HepG2 (cell line): Measurements from ENCODE around the gene DSN1. TPM values are rescaled to one million over a fixed set of nuclear protein-coding genes. Genes with fewer than 3 reads are reported as not detected.

Source experiments
- ATF6 ChIP-seq: sonication (generic); formaldehyde crosslinking; conservative IDR thresholded peaks from 2 replicates; pipeline ENCODE4 v1.4.0; 2020; ENCODE audit warnings: missing genetic modification reagents
- ATM ChIP-seq: fragments of 450-650 bp; IDR thresholded peaks from 2 replicates; pipeline ENCODE4 v1.7.1; 2017; ENCODE audit warnings: mild to moderate bottlenecking, borderline replicate concordance
- DPF2 ChIP-seq: sonication (generic); formaldehyde crosslinking; IDR thresholded peaks from 2 replicates; pipeline ENCODE4 v1.4.0; 2020; ENCODE audit warnings: mild to moderate bottlenecking, low read depth, missing genetic modification reagents, borderline replicate concordance
- E2F1 ChIP-seq: sonication (generic); formaldehyde crosslinking; IDR thresholded peaks from 2 replicates; pipeline ENCODE4 v1.5.0; 2020; ENCODE audit warnings: missing genetic modification reagents
- HOXD1 ChIP-seq: sonication (generic); formaldehyde crosslinking; IDR thresholded peaks from 2 replicates; pipeline ENCODE4 v1.5.0; 2020; ENCODE audit warnings: missing genetic modification reagents
- JDP2 ChIP-seq: sonication (generic); formaldehyde crosslinking; IDR thresholded peaks from 2 replicates; pipeline ENCODE4 v1.8.1; 2022; ENCODE audit warnings: missing genetic modification reagents, borderline replicate concordance
- KAT2B ChIP-seq: fragments of 150-350 bp; IDR thresholded peaks from 2 replicates; pipeline ENCODE4 v1.6.1; 2014; ENCODE audit warnings: low read depth, low read length, borderline replicate concordance
- MAFF ChIP-seq: IDR thresholded peaks from 2 replicates; pipeline ENCODE4 v1.6.1; 2011; ENCODE audit warnings: low read depth, low read length, improper control_type of control experiment
- MAX ChIP-seq: IDR thresholded peaks from 2 replicates; pipeline ENCODE4 v1.6.1; 2012; ENCODE audit warnings: inconsistent platforms
- MTERF4 ChIP-seq: sonication (generic); formaldehyde crosslinking; IDR thresholded peaks from 2 replicates; pipeline ENCODE4 v1.8.0; 2023; ENCODE audit warnings: mild to moderate bottlenecking, missing genetic modification reagents
- NR2F6 ChIP-seq, 2 experiments: IDR thresholded peaks; 2 replicates each; pipeline ENCODE4 v1.6.1; 2016; ENCODE audit warnings: antibody characterized with exemption in 1 of 2, mild to moderate bottlenecking in 1 of 2
- PCBP1 ChIP-seq: fragments of 200-400 bp; formaldehyde crosslinking; IDR thresholded peaks from 2 replicates; pipeline ENCODE4 v1.6.1; 2017; ENCODE audit warnings: mild to moderate bottlenecking, low read depth, low read length, borderline replicate concordance
- SMYD3 ChIP-seq: sonication (generic); formaldehyde crosslinking; IDR thresholded peaks from 2 replicates; pipeline ENCODE4 v1.8.1; 2023; ENCODE audit warnings: mild to moderate bottlenecking, missing genetic modification reagents
- SOX13 ChIP-seq, 3 experiments: fragments of 450-650 bp in 1 of 3; sonication (generic) in 1 of 3; formaldehyde crosslinking in 1 of 3; IDR thresholded peaks in 2 of 3; conservative IDR thresholded peaks in 1 of 3; 2 replicates each; pipeline versions ENCODE4 v1.5.0 to v1.6.1; 2016 to 2020; ENCODE audit warnings: antibody characterized with exemption in 1 of 3, mild to moderate bottlenecking in 1 of 3, missing compliant biosample characterization in 1 of 3, missing genetic modification reagents in 1 of 3, moderate library complexity in 1 of 3
- ZC3H13 ChIP-seq: sonication (generic); formaldehyde crosslinking; IDR thresholded peaks from 2 replicates; pipeline ENCODE4 v1.8.1; 2023; ENCODE audit warnings: mild to moderate bottlenecking, missing genetic modification reagents, moderate library complexity
- ZMAT3 ChIP-seq: sonication (generic); formaldehyde crosslinking; conservative IDR thresholded peaks from 2 replicates; pipeline ENCODE4 v1.7.0; 2021; ENCODE audit warnings: missing genetic modification reagents
- ZNF124 ChIP-seq: sonication (generic); formaldehyde crosslinking; IDR thresholded peaks from 2 replicates; pipeline ENCODE4 v1.4.0; 2020; ENCODE audit warnings: missing genetic modification reagents
- ZNF550 ChIP-seq: sonication (generic); formaldehyde crosslinking; IDR thresholded peaks from 2 replicates; pipeline ENCODE4 v1.4.0; 2020; ENCODE audit warnings: mild to moderate bottlenecking, missing genetic modification reagents, borderline replicate concordance
- ZNF569 ChIP-seq: sonication (generic); formaldehyde crosslinking; IDR thresholded peaks from 2 replicates; pipeline ENCODE4 v1.5.0; 2020; ENCODE audit warnings: mild to moderate bottlenecking, missing genetic modification reagents, moderate library complexity, borderline replicate concordance
- ZNF709 ChIP-seq: sonication (generic); formaldehyde crosslinking; IDR thresholded peaks from 2 replicates; pipeline ENCODE4 v1.5.0; 2020; ENCODE audit warnings: mild to moderate bottlenecking, missing genetic modification reagents
- ZNF710 ChIP-seq: sonication (generic); formaldehyde crosslinking; IDR thresholded peaks from 2 replicates; pipeline ENCODE4 v1.5.0; 2020; ENCODE audit warnings: mild to moderate bottlenecking, missing genetic modification reagents, borderline replicate concordance
- polyA plus RNA-seq, 8 experiments: library from polyadenylated mRNA; depleted of rRNA in 3 of 8; stranded (reverse) in 7 of 8; unstranded in 1 of 8; fragments of >200 nt; fragmentation: Illumina TruSeq in 4 of 8; extraction: Trizol in 4 of 8; gene quantifications; 2 replicates each; pipeline versions ENCODE4 v1.2.1 to v1.2.3, GENCODE V29; 2011 to 2016; ENCODE audit warnings: low read depth in 4 of 8, missing spikeins in 1 of 8, mixed read lengths in 1 of 8; ENCODE audit not compliant: insufficient read depth in 1 of 8
- total RNA-seq, 5 experiments: library from RNA; depleted of rRNA; stranded (reverse); fragments of >200 nt; fragmentation: Illumina TruSeq; extraction: Trizol; gene quantifications; 2 replicates each; pipeline ENCODE4 v1.2.3, GENCODE V29; 2016; ENCODE audit warnings: low read depth in 1 of 5

DSN1 gene
- total and polyA plus RNA-seq, 2 of the 13 experiments (the other 11 are each of a cell fraction or from before 2014, with no cell fraction given) = 18.7 to 53.7 TPM

GRCh38 chr20:36745927-36746659 is 27.5 kb downstream of the DSN1 start, which contains the start of gene NDRG3 (continued):
- TF ChIP-seq E2F1 (CRISPR knock-in tag) (0 out of 2 replicates have a peak, but pooled peaks have one; percentile 32), SMYD3 (CRISPR knock-in tag) (no peak), MAFF (no peak), ATM (no peak), NR2F6 (IDR thresholded peaks at IDR 0.05) (peak; percentile 39), NR2F6 (CRISPR knock-in tag; IDR thresholded peaks at IDR 0.05) (peak; percentile 18; the same call in 1 of the 2 replicates), ZNF124 (CRISPR knock-in tag) (0 out of 2 replicates have a peak, but pooled peaks have one; percentile 25), PCBP1 (no peak), JDP2 (CRISPR knock-in tag) (no peak), KAT2B (no peak), SOX13 (IDR thresholded peaks at IDR 0.05) (no peak), SOX13 (CRISPR knock-in tag; conservative IDR thresholded peaks at IDR 0.05 in 1 of 2, IDR thresholded peaks at IDR 0.05 in 1 of 2) (peak in 1 of 2 experiments; percentile 22; a peak in 1 of 4 replicates), MAX (peak; percentile 43; the same call in 1 of the 2 replicates), ZNF709 (CRISPR knock-in tag) (peak; percentile 33; the same call in 1 of the 2 replicates), ZC3H13 (no peak), HOXD1 (CRISPR knock-in tag) (no peak), ZNF569 (CRISPR knock-in tag) (no peak), ZMAT3 (CRISPR knock-in tag) (no peak), ZNF710 (CRISPR knock-in tag) (no peak), ATF6 (CRISPR knock-in tag) (peak; percentile 52; the same call in 1 of the 2 replicates), ZNF550 (CRISPR knock-in tag) (no peak), DPF2 (no peak), MTERF4 (CRISPR knock-in tag) (no peak)
